NCI-H82 treated with DMSO at 0.1 percent for 48 hours (cell line): ENCODE results near the gene RTF1.
"Not testable (repeated sequence)": the region's sequence is repeated elsewhere in the genome, so short reads cannot be mapped to it uniquely, and the experiment has no call there.

Experiments
- DNase-seq: peaks from one replicate; lab custom pipeline; 2025; ENCODE audit not compliant: unreplicated experiment; lab: John Stamatoyannopoulos, UW

RTF1 gene

GRCh38 chr15:41416742-41417417, at the start of gene RTF1:
TSS of gene RTF1 (plus strand) at chr15:41417095. CDS start at chr15:41417116, 21 bp downstream.
- DNase-seq: peak; percentile 73

GRCh38 chr15:41367418-41367817, 49.5 kb upstream of the RTF1 start:
- DNase-seq: no peak

- no peak for DNase-seq
Measured at GRCh38 chr15:41377978-41378377, 38.9 kb upstream of the RTF1 start.

GRCh38 chr15:41383974-41384749, 32.7 kb upstream of the RTF1 start:
- DNase-seq: not testable (repeated sequence)

GRCh38 chr15:41387646-41388045, 29.2 kb upstream of the RTF1 start:
- DNase-seq: no peak

GRCh38 chr15:41392659-41393058, 24.2 kb upstream of the RTF1 start:
- DNase-seq: no peak

GRCh38 chr15:41394924-41395323, 22.0 kb upstream of the RTF1 start:
- DNase-seq: no peak

GRCh38 chr15:41396111-41396510, 20.8 kb upstream of the RTF1 start:
- DNase-seq: no peak

GRCh38 chr15:41401904-41402267, 15.0 kb upstream of the RTF1 start:
- DNase-seq: no peak

GRCh38 chr15:41407341-41407740, 9.6 kb upstream of the RTF1 start:
- no peak for DNase-seq

- DNase-seq: peak; percentile 63
Measured at GRCh38 chr15:41408234-41408641, 8.7 kb upstream of the RTF1 start.

GRCh38 chr15:41411031-41411430, 5.9 kb upstream of the RTF1 start:
- no peak for DNase-seq

- no peak for DNase-seq
Measured at GRCh38 chr15:41411441-41411840, 5.5 kb upstream of the RTF1 start.

- no peak for DNase-seq
Measured at GRCh38 chr15:41416128-41416741, 660 bp upstream of the RTF1 start.

- no peak for DNase-seq
Measured at GRCh38 chr15:41417418-41418195, 712 bp downstream of the RTF1 start.

- DNase-seq: no peak
Measured at GRCh38 chr15:41423979-41424659, 7.2 kb downstream of the RTF1 start.

- DNase-seq: no peak
Measured at GRCh38 chr15:41424809-41425208, 7.9 kb downstream of the RTF1 start.

GRCh38 chr15:41425907-41426306, 9.0 kb downstream of the RTF1 start:
- not testable (repeated sequence) for DNase-seq

- DNase-seq: no peak
Measured at GRCh38 chr15:41429003-41429890, 12.4 kb downstream of the RTF1 start.
